NT2/D1 (cell line): Measurements from ENCODE around the gene KRTAP5-6.

ENCODE experiments used
- SUZ12 ChIP-seq: IDR thresholded peaks from 2 replicates; pipeline ENCODE4 v1.6.1; 2011; ENCODE audit not compliant: insufficient read length, insufficient read depth; ENCODE audit errors: extremely low read depth
- YY1 ChIP-seq: IDR thresholded peaks from 2 replicates; pipeline ENCODE4 v1.6.1; 2011; ENCODE audit not compliant: insufficient read length, insufficient read depth
- ZNF274 ChIP-seq: IDR thresholded peaks from 2 replicates; pipeline ENCODE4 v1.6.1; 2011; ENCODE audit warnings: mild to moderate bottlenecking, low read depth, low read length

DNA sequence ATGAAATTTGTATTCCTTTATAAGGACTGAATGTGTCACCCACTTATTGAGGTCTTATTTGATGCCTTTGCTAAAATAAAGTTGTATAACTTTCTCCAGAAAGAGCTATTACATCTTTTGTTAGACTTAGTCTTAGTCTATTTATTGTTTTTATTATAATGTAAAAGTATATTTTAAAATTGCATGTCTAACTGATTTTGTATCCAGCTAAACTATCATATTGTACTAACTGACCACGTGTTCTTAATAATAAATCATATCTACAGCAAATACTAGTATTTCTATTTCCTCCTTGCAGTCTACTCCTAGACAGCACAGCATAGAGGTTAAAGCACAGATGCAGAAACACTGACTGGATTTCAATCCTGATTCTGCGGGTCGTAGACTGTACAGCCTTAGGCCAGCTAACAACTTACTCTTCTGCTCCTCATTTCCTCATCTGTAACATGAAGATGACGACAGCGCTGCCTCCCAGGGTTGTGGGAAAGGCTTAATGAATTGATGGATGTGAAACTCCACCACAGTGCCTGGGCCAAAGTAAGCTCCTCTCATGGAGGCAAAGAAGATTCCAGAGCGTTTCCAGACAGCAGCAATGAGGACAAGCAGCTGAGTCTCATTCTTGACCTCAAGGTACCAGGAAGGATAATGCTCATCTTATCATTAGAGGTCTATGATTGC is 40.2 kb downstream of the KRTAP5-6 start:
- TF ChIP-seq YY1 (no peak), SUZ12 (no peak), ZNF274 (no peak)
